GM12865 (cell line): ENCODE results near the gene SNAPC4.

Source experiments
- DNase-seq: peaks from one replicate; pipeline ENCODE4 v3.0.0; 2010; ENCODE audit warnings: low read depth
- H3K4me3 ChIP-seq: 2 replicates; pipeline ENCODE4 v1.5.1; 2011; ENCODE audit warnings: mild to moderate bottlenecking, low read depth, low read length, control low read depth
- TF ChIP-seq, protein P1 (sequence below): IDR thresholded peaks from 2 replicates; pipeline ENCODE4 v1.5.1; 2011; ENCODE audit warnings: low read length, control low read depth, low read depth, inconsistent platforms; ENCODE audit not compliant: insufficient read depth; ENCODE audit errors: missing control alignments

SNAPC4 gene

DNA sequence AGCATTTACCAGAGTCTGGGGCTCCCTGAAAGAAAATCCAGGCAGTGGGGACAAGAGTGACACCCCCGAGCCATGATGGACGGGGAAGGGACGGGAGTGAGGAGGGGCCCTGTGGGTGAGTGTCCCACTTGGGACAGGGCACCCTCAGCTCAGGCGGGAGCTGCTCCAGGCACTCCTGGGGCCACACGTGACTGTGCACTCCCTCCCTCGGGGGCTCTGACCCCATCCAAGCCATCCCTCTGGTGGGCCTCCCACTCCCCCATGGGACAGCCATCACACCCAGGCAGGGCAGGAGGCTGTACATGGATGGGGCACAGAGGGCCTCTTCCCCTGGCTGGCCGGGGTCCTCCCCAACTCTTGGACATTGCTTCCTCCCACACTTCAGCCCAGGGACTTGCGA lies 23.5 kb downstream of the SNAPC4 start:
- TF ChIP-seq, protein P1, sequence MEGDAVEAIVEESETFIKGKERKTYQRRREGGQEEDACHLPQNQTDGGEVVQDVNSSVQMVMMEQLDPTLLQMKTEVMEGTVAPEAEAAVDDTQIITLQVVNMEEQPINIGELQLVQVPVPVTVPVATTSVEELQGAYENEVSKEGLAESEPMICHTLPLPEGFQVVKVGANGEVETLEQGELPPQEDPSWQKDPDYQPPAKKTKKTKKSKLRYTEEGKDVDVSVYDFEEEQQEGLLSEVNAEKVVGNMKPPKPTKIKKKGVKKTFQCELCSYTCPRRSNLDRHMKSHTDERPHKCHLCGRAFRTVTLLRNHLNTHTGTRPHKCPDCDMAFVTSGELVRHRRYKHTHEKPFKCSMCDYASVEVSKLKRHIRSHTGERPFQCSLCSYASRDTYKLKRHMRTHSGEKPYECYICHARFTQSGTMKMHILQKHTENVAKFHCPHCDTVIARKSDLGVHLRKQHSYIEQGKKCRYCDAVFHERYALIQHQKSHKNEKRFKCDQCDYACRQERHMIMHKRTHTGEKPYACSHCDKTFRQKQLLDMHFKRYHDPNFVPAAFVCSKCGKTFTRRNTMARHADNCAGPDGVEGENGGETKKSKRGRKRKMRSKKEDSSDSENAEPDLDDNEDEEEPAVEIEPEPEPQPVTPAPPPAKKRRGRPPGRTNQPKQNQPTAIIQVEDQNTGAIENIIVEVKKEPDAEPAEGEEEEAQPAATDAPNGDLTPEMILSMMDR = no peak
- no peak overlapping the region for H3K4me3 ChIP-seq
- DNase-seq = no peak

DNA sequence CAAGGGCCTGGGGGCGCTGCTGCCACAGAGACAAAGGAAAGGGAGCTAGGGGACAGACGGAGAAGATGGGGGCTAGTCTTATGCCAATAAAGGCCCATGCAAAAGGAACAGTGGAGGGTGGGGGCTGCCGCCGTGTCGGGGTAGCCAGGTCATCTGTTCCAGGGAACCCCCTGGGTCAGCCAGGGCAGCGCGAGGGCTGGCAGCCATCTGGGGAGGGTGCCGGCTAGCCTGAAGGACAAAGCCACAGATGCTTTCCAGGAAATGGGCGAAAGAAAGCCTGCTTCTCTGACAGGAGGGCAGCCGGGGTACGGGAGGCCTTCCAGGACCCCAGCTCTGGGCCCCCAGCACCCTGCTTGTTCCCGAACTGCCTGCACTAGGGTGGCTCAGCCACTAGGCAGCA lies 24.9 kb downstream of the SNAPC4 start:
- no peak for DNase-seq
- H3K4me3 ChIP-seq = no peak overlapping the region

DNA sequence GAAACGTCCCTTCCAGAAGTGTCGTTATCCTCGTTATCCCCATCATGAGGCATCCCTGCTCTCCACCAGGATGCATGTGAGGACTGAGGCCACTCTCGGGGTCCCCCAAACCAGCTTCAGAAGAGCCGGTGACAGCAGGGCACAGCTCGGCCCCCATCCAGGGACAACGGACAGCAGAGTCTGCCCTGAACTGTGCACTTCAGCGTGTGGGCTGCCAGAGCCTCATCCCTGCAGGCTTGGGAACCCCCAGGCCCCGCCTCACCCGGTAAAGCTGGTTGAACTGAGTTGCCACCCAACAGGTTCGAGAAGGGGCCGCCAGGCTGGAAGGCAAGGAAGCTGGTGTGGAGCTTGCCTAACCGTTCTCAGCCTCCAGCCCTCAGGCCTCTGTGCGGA lies 25.8 kb downstream of the SNAPC4 start:
- DNase-seq = no peak
- no peak overlapping the region for H3K4me3 ChIP-seq
- TF ChIP-seq, protein P1 = no peak

More for the DNA sequence above, 24.9 kb downstream of the SNAPC4 start:
- TF ChIP-seq, protein P1 = no peak

DNA sequence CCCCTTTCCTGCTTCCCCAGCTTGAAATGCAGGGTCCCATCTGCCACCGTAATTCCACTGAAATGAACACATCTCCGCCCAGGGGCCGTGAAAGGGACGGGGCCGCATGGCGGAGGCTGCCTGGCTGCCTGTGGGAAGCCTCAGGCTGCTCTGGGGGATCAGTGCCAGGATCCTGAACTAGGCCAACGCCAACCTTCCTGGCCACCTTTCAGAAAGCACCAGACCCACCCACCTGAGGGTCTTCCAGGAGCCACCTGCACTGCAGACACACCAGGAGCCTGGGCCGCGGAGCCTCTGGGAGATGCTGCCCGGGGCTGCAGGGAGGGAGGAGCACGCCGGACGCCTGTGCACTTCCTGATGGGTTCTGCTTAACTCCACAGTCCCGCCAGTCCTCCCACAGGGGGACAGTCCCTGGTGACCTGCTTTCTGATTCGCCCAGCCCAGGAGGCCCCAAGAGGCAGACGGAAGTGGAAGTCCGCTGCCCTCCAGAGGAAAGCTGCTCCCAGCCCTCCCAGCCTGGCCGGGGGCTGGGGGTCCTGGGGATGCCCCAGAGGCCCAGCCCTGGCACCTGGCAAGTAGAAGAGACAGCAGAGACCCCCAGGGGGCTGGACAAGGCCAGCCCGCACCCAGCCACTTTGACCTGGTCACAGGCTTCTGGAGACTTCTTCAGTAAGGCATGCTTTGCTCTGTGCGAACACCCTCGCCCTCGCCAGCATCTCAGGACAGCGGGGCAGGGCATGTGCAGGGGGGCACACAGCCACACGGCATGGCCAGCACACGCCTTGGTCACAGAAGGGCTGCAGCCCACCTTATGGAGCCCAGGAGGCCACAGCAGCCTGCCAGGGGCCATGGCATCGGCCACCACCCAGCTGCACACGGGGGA lies 26.4 kb downstream of the SNAPC4 start, which contains the start of gene CARD9:
TSS of gene CARD9 (minus strand) at position 370 of the 883 bp plus-strand sequence. CDS start 1,591 bp downstream, outside the sequence.
- TF ChIP-seq, protein P1 = no peak
- H3K4me3 ChIP-seq = peak within 1 kb of the TSS; percentile 44
- DNase-seq = no peak

DNA sequence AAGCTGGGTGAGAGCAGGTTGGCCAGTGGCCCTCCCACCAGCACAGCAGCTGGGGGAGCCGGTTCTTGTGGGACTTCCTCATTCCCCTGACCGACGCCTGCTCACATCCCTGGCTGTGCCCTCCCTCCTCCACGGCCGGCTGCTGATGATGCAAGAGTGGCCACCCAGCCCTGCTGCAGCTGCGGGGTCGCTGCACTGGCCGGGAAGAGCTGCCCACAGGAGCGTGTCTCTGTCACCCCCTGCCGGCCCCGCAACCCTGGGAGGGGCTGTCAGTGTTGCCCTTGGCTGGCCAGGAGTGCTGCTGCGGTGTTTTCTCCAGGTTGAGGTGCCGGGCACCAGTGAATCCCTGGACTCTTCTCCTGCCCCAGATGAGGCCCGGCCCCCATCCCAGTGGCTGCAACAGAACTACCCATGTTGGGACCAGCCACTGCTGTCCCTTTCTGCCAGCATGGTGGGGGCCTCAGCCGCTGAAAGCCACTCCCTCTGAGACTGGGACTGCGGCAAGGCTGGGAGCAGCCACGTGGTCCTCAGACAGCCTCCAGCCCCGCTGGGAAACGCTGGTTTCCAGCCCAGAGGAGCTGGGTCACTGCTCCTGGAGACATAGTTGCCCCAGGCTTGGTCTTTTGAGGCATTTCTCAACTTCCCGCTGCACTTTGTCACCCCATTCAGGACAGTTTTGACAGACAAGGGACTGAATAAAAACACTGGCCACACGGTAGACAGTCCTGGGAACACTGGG lies 27.2 kb downstream of the SNAPC4 start:
- TF ChIP-seq, protein P1 = no peak
- H3K4me3 ChIP-seq = peak overlapping the region; percentile 44
- DNase-seq = no peak

DNA sequence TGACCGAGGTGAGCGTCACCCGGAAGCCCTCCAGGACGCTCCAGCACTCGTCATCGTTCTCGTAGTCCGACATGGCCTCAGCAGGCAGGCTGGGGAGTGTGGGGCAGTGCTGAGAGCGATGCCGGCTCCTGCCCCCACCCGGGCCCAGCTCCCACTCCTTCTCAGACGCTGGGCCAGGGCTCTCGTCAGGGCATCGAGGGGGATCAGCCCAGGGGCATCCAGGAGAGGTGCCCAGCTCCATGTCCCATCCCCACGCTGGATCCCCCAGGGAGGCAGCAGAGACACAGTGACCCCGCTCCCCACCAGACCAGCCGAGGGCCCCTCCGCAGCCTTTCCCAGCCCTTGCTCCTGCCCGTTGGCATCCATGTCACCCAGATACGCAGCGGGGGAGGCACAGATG lies 28.0 kb downstream of the SNAPC4 start:
- H3K4me3 ChIP-seq = no peak overlapping the region
- DNase-seq = no peak
- TF ChIP-seq, protein P1 = no peak
